DLD1 (cell line): ENCODE results near the gene ZNF397.

ENCODE experiments used
- in situ Hi-C: cut with HindIII; loops from 2 replicates; pipeline ENCODE4 v1.10.0; 2017; ENCODE audit warnings: low sequenced_read_pairs

Gene ZNF397

GRCh38 chr18:35245719-35246317 is 5.0 kb downstream of the ZNF397 start:
- in situ Hi-C loops = no loop called here

DNA sequence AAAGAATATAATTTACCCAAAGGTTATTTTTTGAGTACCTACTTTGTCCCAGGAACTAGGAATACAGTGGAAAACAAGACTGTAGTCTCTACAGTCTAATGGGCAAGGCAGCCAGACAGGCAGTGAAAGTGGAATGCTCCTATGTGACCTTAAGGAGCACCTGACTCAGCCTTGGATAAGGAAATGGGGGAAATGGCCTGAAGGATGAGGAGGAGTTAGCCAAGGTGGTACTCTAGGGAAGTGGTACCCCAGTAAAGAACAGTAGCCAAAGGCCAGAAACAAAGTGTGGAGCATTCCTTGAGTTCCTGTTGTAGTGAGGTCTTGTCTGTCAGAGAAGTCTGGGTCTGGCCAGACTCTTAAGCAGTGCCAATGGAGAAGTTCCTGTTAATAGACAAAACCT is 6.0 kb downstream of the ZNF397 start:
- in situ Hi-C loops = no loop called here

DNA sequence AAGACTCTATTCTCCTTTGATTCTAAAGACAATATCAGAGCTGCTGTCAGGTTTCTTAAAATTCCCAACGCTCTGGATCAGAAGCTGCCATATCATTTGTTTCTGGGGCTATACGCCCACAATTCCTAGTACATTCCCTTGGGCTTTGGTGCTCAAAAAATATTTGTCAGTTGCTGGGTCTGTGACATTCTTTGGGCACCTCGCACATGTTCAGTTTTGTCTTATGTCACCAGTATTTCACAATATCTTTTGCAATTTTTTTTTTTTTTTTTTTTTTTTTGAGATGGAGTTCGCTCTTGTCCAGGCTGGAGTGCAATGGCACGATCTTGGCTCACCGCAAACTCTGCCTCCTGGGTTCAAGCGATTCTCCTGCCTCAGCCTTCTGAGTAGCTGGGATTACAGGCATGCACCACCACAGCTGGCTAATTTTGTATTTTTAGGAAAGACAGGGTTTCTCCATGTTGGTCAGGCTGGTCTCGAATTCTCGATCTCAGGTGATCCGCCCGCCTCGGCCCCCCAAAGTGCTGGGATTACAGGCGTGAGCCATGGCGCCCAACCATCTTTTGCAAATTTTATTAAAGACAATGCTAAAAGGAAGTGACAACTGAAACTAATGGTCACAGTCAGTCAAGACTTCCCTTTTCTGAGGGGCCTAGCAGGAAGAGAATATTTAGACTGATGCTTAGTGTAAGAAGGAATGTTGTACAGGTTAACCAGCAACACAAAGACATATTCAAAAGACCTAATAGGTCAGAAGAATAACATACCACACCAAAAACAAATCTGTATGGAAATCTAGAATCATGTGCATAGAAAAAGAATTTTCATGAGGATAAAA is 6.8 kb downstream of the ZNF397 start:
- in situ Hi-C loops = no loop called here

DNA sequence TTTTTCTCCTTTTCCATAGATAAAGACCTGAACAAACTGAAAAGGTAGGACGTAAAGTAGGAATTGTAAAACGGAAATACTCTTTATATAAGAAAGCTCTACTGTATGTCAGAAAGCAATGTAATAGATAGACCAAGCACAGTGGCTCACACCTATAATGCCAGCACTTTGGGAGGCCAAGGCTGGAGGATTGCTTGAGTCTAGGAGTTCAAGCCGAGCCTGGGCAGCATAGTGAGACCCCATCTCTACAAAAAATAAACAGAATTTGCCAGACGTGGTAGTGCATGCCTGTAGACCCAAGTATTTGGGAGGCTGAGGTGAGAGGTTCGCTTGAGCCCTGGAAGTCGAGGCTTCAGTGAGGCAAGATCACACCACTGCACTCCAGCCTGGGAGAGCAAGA is 7.6 kb downstream of the ZNF397 start:
- in situ Hi-C loops = no loop called here

DNA sequence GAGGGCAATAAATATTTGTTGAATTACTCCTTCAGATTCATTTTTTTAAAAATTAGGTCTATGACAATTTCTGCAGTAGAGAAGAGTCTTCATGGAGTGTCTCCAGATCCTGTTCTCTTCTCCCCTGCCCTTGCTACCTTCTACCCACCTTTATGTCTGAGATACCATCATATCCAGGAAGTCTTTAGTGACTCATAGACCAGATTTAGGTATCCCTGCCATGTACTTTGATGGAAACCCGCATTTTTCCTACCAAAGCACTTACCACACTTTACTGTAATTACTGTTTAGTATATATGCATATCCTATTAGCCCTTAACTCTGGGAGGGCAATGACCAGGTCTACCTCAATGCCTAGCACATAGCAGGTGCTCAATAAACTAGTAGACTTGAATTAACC is 11.6 kb downstream of the ZNF397 start:
- in situ Hi-C loops = no loop called here

GRCh38 chr18:35253655-35254287 is 12.9 kb downstream of the ZNF397 start:
- in situ Hi-C loops = no loop called here

DNA sequence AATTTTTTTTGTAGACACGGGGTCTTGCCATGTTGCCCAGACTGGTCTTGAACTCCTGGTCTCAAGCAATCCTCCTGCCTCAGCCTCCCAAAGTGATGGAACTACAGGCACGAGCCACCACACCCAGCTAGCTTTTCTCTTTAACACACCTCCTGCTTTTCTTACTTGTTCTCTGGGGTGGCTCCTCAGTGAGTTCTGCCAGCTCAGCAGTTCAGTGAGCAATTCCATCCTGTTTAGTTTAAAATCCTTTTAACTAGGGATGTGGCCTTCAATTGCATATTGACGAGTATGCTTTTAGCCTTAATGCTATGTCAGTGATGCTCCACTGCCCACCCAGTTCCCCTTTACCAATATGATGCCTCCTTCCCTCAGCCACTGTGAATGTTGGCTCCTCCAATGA is 16.1 kb downstream of the ZNF397 start:
- in situ Hi-C loops = no loop called here

- in situ Hi-C loops = no loop called here
These were observed 23.6 kb downstream of the ZNF397 start for GRCh38 chr18:35264409-35264808.

DNA sequence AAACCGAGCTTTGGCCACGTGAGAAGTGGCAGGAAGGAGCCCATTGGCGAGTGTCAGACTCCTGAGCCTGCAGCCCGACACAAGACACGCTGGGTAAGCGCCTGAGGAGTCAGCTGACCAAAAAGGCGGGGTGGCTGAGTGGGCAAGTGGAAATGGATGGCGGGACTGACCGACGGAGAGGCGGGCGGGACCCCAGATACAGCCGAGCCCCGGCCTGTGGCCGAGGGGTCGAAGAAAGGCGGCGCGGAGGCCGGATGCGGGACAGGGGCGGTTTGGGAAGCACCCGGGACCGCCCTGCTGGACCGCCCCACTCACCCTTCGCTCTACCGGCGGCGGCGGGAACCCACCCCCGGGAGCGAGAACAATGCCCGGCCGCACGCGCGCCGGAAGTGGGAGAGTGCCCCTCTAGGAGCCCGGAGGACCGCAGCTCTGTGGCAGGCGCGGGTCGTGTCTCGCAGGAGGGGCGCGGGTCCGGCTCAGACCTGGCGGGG is 26.4 kb downstream of the ZNF397 start:
- in situ Hi-C loops = no loop called here

DNA sequence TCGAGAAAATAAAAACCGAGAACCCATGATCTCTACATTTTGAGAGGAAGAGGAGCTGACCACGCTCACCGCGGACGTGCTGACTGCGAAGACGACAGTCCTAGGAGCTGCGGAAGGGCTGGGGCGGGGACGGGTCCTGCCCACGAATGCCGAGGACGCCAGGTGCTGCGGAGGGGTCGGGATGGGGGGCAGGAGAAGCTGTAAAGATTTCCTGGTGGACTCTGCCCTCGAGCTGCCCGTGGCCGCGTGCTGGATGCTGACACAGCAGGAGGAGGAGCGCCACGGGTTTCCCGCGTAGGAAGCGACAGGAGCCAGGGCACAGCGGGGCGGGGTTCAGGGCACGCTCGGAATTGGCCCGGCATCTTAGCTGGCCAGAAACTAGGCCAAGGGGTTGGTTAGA is 27.0 kb downstream of the ZNF397 start:
- in situ Hi-C loops = no loop called here

- in situ Hi-C loops = no loop called here
These were observed 28.0 kb downstream of the ZNF397 start for GRCh38 chr18:35268821-35269220.

DNA sequence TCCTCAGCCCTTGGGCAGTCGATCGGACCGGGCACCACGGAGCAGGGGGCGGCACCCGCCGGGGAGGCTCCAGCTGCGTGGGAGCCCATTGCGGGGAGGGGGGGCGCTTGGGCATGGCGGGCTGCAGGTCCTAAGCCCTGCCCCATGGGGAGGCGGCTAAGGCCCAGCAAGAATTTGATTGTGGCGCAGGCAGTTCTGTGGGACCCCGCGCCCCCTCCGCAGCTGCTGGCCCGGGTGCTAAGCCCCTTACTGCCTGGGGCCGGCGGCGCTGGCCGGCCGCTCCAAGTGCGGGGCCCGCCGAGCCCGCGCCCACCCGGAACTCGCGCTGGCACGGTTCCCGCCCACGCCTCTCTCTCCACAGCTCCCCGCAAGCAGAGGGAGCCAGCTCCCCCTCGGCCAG is 30.8 kb downstream of the ZNF397 start:
- in situ Hi-C loops = no loop called here

DNA sequence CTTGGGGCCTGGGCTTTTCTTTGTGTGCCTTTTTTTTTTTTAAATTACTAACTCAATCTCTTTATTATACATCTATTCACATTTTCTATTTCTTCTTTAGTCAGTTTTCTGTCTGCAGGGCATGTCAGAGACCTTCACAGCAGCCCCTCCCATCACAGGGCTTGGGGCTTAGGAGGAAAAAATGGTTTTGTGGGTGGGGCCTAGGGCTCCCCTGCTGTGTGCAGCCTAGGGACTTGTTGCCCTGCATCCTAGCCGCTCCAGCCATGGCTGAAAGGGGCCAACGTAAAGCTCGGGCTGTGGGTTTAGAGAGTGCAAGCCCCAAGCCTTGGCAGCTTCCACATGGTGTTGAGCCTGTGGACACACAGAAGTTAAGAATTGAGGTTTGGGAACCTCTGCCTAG is 35.4 kb downstream of the ZNF397 start:
- in situ Hi-C loops = no loop called here

GRCh38 chr18:35277633-35278032 is 36.8 kb downstream of the ZNF397 start:
- in situ Hi-C loops = no loop called here

DNA sequence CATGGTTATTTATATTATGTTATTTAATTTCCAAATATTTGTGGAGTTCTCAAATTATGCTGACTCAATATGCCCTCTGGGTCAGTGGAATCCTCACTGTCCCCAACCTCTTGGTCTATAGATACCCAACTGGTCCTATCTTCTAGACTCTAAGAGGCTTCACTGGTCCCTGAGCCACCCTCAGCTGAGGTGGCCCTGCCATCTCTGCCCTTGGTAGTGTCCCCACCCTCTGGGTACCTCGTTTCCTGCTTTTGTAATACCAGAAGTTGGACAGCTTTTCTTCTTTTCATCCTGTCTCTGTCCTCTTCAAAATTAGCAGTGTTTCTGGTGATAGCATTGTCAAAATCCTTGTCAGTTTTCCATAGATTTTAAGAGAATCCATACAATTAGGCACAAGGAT is 37.3 kb downstream of the ZNF397 start:
- in situ Hi-C loops = no loop called here

GRCh38 chr18:35278969-35279368 is 38.1 kb downstream of the ZNF397 start:
- in situ Hi-C loops = no loop called here

DNA sequence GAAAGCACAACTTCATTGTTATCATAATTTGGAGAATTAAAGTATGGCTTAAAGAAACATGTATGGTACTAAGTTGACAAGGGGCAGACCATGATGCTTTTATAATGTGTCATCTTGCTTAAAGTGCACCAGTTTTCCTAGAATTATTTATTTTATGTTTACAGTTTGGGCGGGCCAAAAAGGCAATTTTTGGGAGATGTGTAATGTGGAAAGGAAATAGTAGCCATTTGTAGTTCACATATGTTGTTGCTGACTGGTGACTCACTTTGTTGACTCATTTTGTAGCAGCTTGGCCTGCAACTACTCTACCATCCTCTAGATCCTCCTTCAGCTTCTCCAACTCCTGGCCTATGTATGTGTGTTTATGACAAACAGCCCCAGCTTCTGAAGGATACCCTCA is 41.5 kb downstream of the ZNF397 start:
- in situ Hi-C loops = no loop called here

DNA sequence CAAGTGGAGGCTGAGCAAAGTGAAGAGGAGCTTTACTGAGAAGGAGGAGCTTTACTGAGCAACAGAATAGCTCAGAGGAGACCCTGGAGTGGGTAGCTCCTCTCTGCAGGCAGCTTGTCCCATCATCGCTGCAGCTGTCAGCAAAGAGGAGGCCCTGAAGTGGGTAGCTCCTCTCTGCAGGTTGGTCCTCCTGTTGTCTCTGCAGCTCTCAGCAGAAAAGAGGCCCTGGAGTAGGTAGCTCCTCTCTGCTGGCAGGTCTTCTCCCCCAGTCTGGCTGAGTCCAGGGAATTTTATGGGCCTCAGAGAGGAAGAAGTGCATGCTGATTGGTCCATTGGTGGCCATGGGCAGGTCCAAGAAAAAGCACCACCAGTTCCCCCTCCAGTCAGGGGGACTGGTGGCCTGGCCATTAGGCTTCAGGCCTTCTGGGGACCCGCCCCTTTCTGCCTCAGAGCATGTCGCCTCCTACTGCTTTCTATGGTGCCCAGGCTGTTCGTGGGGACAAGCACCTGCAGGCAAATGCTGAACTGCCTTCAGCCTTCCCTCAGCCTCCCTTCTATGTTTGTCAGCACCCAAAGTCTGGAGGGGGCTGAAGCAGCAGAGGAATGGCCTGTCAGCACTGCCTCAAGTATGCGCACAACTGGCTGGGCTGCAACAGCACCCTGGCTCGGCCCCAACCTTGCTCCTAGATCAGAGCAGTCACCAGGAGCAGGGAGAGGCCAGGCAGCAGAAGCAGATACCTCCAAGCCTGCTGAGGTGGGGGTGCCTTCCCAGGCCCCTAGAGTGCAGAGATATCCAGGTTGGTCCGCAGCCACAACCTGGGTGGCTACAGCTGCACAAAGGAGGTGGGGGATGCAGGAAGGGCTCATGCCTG is 43.3 kb downstream of the ZNF397 start:
- in situ Hi-C loops = no loop called here

DNA sequence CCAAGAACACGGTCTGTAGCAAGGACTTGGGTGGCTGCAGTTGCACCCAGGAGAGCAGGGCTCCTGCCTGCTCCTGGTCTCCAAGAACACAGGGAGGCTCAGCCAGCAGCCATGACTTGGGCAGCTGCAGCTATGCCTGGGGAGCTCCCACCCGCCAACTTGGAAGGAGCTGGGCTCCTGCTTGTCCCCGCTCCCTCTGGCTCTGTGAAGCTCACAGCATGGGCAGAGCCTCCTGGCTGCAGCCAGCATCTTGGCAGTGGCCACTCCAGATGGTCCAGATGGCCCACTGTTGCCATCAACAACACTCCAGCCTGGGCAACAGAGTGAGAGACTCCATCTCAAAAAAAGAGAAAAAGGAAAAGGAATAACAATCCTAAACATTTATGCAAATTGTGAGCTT is 44.0 kb downstream of the ZNF397 start:
- in situ Hi-C loops = no loop called here

GRCh38 chr18:35289293-35289692 is 48.5 kb downstream of the ZNF397 start:
- in situ Hi-C loops = no loop called here

GRCh38 chr18:35289727-35290093 is 48.9 kb downstream of the ZNF397 start:
- in situ Hi-C loops = no loop called here
